ENCODE results near the gene ZWILCH.
"Not testable (repeated sequence)": the region's sequence is repeated elsewhere in the genome, so short reads cannot be mapped to it uniquely, and the experiment has no call there.

The ZWILCH gene

GRCh38 chr15:66504563-66505429, at the start of gene ZWILCH, which contains the start of gene RPL4:
TSS of gene ZWILCH (plus strand) at chr15:66505326. CDS start at chr15:66505339, 13 bp downstream.
TSS of gene RPL4 (minus strand) at chr15:66504855. CDS start at chr15:66504790, 65 bp downstream.
- peak; percentile 95 for DNase-seq (ENCODE audit: low read depth)

GRCh38 chr15:66456211-66456610, 48.9 kb upstream of the ZWILCH start:
- DNase-seq (ENCODE audit: low read depth), result no peak

GRCh38 chr15:66459818-66460615, 45.1 kb upstream of the ZWILCH start:
- DNase-seq (ENCODE audit: low read depth), result no peak

GRCh38 chr15:66461294-66461693, 43.8 kb upstream of the ZWILCH start:
- DNase-seq (ENCODE audit: low read depth), result not testable (repeated sequence)

GRCh38 chr15:66461917-66462316, 43.2 kb upstream of the ZWILCH start:
- DNase-seq (ENCODE audit: low read depth), result no peak

- DNase-seq (ENCODE audit: low read depth), result no peak
Measured at GRCh38 chr15:66462627-66463026, 42.5 kb upstream of the ZWILCH start.

GRCh38 chr15:66465294-66465693, 39.8 kb upstream of the ZWILCH start:
- not testable (repeated sequence) for DNase-seq (ENCODE audit: low read depth)

- not testable (repeated sequence) for DNase-seq (ENCODE audit: low read depth)
Measured at GRCh38 chr15:66467162-66468040, 37.7 kb upstream of the ZWILCH start.

GRCh38 chr15:66470825-66471224, 34.3 kb upstream of the ZWILCH start:
- not testable (repeated sequence) for DNase-seq (ENCODE audit: low read depth)

GRCh38 chr15:66472176-66472999, 32.7 kb upstream of the ZWILCH start:
- DNase-seq (ENCODE audit: low read depth), result peak; percentile 22

GRCh38 chr15:66474135-66474534, 31.0 kb upstream of the ZWILCH start:
- no peak for DNase-seq (ENCODE audit: low read depth)

GRCh38 chr15:66474963-66475362, 30.2 kb upstream of the ZWILCH start:
- DNase-seq (ENCODE audit: low read depth), result no peak

- no peak for DNase-seq (ENCODE audit: low read depth)
Measured at GRCh38 chr15:66476535-66476934, 28.6 kb upstream of the ZWILCH start.

- no peak for DNase-seq (ENCODE audit: low read depth)
Measured at GRCh38 chr15:66477011-66477410, 28.1 kb upstream of the ZWILCH start.

GRCh38 chr15:66480267-66480666, 24.9 kb upstream of the ZWILCH start:
- DNase-seq (ENCODE audit: low read depth), result no peak

- no peak for DNase-seq (ENCODE audit: low read depth)
Measured at GRCh38 chr15:66481107-66481856, 23.8 kb upstream of the ZWILCH start.

GRCh38 chr15:66482539-66482938, 22.6 kb upstream of the ZWILCH start:
- DNase-seq (ENCODE audit: low read depth), result no peak

- DNase-seq (ENCODE audit: low read depth), result no peak
Measured at GRCh38 chr15:66483131-66483566, 22.0 kb upstream of the ZWILCH start.

- no peak for DNase-seq (ENCODE audit: low read depth)
Measured at GRCh38 chr15:66484539-66485112, 20.5 kb upstream of the ZWILCH start.

- DNase-seq (ENCODE audit: low read depth), result no peak
Measured at GRCh38 chr15:66486887-66487286, 18.2 kb upstream of the ZWILCH start.
